ENCODE results near the gene BICRAL.
A peak's percentile ranks its signal among the peaks of the same experiment; 100 is the strongest.
"Not testable (repeated sequence)": the region's sequence is repeated elsewhere in the genome, so short reads cannot be mapped to it uniquely, and the experiment has no call there.

The BICRAL gene

GRCh38 chr6:42791706-42792320 is 10.0 kb downstream of the BICRAL start:
- no peak for DNase-seq

DNA sequence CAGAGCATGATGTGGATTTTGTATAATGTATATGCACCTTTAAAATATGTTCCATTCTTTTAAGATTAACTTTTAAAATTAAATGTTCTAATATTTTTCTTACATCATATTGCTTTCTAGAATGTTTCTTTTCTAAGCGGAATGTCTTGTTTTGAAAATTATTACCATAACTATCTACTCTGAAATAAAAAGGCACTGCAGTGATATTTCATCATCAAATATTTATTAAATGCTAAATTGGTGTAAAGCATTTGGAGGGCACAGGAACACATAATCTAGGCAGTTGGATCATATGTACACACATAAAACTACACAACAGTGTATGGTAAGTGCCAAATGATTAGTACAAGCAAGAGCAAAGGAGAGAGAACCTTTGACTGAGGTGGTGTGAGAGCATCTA is 13.8 kb downstream of the BICRAL start:
- DNase-seq = no peak

DNA sequence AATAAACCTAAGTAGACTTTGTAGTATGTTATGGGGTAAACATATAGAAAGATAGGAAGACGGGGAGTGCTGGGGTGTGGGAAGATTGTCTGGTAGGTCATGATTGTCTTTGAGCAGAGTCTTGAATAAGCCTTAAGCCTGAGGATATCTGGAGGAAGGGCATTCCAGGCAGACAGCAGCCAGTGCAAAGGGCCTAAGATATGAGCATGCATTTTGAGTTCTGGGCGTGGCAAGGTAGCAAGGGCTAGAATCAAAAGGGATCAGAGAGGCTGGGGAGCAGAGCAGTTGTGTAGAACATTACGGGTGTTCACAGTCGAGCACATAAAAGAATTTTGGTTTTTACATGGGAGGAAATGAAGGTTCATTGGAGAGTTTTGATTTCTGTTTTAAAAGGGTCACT is 14.3 kb downstream of the BICRAL start:
- no peak for DNase-seq

- DNase-seq = not testable (repeated sequence)
These were observed 15.8 kb downstream of the BICRAL start for GRCh38 chr6:42797696-42798095.

- DNase-seq = no peak
These were observed 23.5 kb downstream of the BICRAL start for GRCh38 chr6:42805297-42805861.

DNA sequence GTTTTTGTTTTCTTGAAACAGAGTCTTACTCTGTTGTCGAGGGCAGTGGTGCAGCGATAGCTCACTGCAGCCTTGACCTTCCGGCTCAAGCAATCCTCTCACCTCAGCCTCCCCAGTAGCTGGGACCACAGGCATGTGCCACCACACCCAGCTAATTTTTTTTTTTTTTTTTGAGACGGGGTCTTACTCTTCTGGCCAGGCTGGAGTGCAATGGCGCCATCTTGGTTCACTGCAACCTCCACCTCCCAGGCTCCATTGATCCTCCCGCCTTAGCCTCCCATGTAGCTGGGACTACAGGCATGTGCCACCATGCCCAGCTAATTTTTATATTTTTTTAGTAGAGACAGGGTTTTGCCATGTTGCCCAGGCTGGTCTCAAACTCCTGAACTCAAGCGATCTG is 24.5 kb downstream of the BICRAL start:
- DNase-seq = not testable (repeated sequence)

- no peak for DNase-seq
These were observed 26.9 kb downstream of the BICRAL start for GRCh38 chr6:42808492-42809483.

GRCh38 chr6:42813074-42813645 is 31.3 kb downstream of the BICRAL start:
- no peak for DNase-seq

GRCh38 chr6:42813906-42814444 is 32.1 kb downstream of the BICRAL start:
- DNase-seq = no peak

GRCh38 chr6:42815726-42816125 is 33.9 kb downstream of the BICRAL start:
- not testable (repeated sequence) for DNase-seq

DNA sequence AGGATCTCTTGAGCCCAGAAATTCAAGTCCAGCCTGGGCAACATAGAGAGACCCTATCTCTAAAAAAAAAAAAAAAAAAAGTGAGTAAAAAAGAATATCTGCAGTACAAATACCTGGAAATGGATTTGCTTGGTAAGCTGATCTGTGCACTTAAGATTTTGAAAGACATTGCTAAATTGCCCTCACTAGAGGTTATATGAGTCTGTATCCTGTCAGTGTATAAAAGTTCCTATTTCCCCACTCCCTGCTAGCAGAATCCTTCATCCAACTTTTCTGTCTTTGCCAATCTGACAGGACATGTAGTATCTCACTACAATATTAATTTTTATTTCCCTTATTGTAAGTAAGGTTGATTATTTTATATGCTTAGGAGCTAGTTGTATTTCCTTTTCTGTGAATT is 36.1 kb downstream of the BICRAL start:
- DNase-seq = no peak

GRCh38 chr6:42818416-42818815 is 36.6 kb downstream of the BICRAL start:
- no peak for DNase-seq

DNA sequence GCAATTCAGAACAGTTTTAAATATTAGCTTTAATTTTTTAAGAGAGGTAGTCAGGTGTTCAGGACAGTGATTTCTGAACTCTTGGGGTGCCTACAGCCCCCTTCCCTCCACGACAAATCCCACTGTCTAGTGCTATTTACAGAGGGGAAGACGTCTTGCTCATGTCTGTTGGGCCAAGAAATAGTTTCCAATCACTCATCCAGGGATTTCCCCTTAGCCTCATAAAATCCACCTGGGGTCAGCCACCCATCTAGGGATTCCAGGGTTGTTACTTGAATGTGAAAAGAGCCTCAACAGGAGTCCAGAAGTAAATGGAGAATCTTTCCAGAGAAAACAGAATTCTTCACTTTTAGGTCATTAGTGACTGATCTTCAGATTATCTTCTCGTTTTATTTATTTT is 37.0 kb downstream of the BICRAL start:
- no peak for DNase-seq

DNA sequence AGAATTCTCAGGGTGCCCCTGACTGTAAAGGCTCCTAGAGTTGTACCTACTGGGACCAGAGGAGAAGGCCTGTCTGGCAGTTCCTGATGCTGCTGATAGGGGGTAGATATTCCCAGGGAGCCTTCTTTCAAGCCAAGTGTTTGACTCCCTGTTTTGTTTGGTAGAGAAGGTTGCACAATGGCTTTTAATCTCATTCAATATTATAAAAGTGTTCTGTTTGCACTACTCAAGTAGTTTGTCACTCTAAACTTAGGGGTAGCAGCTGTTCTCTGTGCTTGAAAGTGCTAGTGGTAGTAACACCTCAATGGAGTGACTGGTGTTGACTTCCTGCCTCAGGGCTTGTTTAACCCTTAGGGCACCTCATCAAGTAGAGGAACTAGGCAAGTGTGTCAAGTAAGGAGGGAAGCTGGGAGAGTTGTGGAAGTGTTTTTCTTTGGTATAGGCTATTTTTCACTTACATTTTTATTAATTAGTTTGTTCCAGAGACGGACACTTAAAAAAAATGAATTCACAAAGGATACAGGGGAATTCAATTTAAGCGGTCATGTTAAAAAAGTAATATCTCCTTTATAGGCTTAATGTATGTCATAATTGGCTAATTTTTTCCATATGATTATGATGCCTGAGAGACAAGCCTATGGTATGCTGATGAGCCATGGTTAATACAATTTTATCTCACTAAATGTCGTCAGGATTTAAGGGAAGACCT is 38.1 kb downstream of the BICRAL start:
- peak in 1 of 2 donors; percentile 3 for DNase-seq

GRCh38 chr6:42820512-42821340 is 38.9 kb downstream of the BICRAL start:
- no peak for DNase-seq

DNA sequence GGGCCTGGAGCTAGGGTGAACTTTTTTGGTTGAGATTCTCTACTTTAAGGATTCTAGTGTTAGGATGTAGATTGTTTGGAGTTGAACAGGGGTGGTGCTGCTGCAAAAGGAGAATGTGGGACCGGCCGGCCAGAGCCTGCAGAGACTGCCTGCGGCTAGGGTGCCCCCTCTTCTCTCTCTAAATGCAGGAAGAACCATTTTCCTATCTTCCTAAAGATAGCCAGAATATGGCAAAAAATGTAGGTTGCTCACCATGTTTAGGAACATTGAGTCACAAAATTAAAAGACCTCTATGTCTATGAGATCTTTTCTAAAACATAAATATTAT is 39.5 kb downstream of the BICRAL start:
- no peak for DNase-seq

- DNase-seq = no peak
These were observed 40.0 kb downstream of the BICRAL start for GRCh38 chr6:42821846-42822245.

GRCh38 chr6:42829561-42830092 is 47.8 kb downstream of the BICRAL start:
- no peak for DNase-seq

- DNase-seq = no peak
These were observed 49.4 kb downstream of the BICRAL start for GRCh38 chr6:42831237-42831636.

- no peak for DNase-seq
These were observed 52.2 kb downstream of the BICRAL start for GRCh38 chr6:42834056-42834455.

DNA sequence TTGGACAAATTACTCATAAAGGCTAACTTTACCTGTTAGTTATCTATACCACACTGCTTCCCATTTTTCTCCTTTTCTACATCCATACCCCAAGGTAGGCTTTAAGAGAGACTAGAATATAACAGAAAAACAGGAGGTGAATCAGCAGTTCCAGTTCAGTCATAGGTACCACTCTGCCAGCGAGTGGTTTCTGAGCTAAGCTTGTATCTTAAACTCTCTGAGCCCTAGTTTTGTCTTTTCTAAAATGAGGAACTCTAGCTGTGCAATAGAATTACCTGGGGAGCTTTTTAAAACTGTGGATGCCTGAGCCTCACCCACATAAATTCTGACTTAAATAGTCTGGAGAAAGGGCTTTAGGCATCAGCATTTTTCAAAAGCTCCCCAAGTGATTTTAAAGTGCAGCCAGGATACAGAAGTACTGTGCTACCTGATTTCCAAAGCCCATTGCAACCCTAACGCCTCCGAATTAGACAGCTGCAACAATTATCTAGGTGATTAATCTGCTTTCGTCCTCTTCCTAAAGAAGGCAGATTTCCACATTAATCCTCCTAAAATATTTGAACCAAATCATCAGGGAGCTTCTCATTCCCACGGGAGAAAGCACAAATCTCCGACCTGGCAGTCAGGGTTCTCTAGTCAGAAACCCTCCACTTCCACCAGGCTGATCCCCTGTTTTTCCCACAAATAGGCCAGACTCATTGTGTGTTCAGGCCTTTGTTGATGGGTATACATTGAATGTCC is 60.2 kb downstream of the BICRAL start:
- no peak for DNase-seq

All from inflammatory macrophage treated with lipopolysaccharide for 1 hour (primary cell).